Mucosa of descending colon (tissue), 3 donors: Measurements from ENCODE around the gene PITX2. TPM values are rescaled to one million over a fixed set of nuclear protein-coding genes. Genes with fewer than 3 reads are reported as not detected.

Source experiments
- ATAC-seq: fragments of 200-7000 bp; cut with Tn5 transposase; one replicate; pipeline ENCODE4 v1.9.1; 2020; ENCODE audit warnings: mild to moderate bottlenecking, moderate library complexity
- DNase-seq, 3 donors: peaks; one replicate each; pipeline ENCODE4 v3.0.0-alpha.2; 2020
- H3K36me3 ChIP-seq: fragments of 200-600 bp; one replicate; pipeline ENCODE4 v1.8.0; 2021; ENCODE audit warnings: low read depth, mild to moderate bottlenecking
- H3K4me1 ChIP-seq: fragments of 200-600 bp; one replicate; pipeline ENCODE4 v1.8.0; 2021; ENCODE audit warnings: low read depth, mild to moderate bottlenecking
- H3K4me3 ChIP-seq: fragments of 200-600 bp; one replicate; pipeline ENCODE4 v1.8.0; 2021; ENCODE audit warnings: mild to moderate bottlenecking
- H3K9me3 ChIP-seq: fragments of 200-600 bp; one replicate; pipeline ENCODE4 v1.8.0; 2021; ENCODE audit warnings: mild to moderate bottlenecking
- intact Hi-C, 2 donors: fragments of 100-400 bp; cut with DNase I in 1 of 2; cut with micrococcal nuclease in 1 of 2; formaldehyde crosslinking; loops; one replicate each; pipeline versions ENCODE4 v1.11.0 to v1.11.1; 2022; cut with DNase I, micrococcal nuclease
- total RNA-seq, 3 donors: library from RNA; stranded (reverse); fragmentation: NEBNext Ultra II Directional in 2 of 3; extraction: Animal tissue kit (Norgen Biotek cat#: 25700) in 2 of 3; gene quantifications; one replicate each; pipeline versions ENCODE4 v1.2.1 to v1.2.4, GENCODE V29; 2021 to 2023
- TF ChIP-seq, protein P1 (sequence below): fragments of 200-600 bp; IDR thresholded peaks from one replicate; pipeline ENCODE4 v1.8.0; 2022; ENCODE audit warnings: antibody characterized with exemption, mild to moderate bottlenecking
- donor health status: DM: no; HTN: no; CAD: no; lungs with moderate emphysema.
- donor health status: DM: no; HTN: no; CAD: no.
- donor health status: DM: no; HTN: yes; CAD: no.

Gene PITX2
- total RNA-seq, 3 donors from 2014 or later: 0.51 to 2.6 (median 0.81) TPM

- intact Hi-C loops: no loop called here
- H3K4me3 ChIP-seq: no peak overlapping the region
- DNase-seq (no peak), ATAC-seq (no peak)
- H3K9me3 ChIP-seq: no peaks in the 10 kb centered on the region
- TF ChIP-seq, protein P1, sequence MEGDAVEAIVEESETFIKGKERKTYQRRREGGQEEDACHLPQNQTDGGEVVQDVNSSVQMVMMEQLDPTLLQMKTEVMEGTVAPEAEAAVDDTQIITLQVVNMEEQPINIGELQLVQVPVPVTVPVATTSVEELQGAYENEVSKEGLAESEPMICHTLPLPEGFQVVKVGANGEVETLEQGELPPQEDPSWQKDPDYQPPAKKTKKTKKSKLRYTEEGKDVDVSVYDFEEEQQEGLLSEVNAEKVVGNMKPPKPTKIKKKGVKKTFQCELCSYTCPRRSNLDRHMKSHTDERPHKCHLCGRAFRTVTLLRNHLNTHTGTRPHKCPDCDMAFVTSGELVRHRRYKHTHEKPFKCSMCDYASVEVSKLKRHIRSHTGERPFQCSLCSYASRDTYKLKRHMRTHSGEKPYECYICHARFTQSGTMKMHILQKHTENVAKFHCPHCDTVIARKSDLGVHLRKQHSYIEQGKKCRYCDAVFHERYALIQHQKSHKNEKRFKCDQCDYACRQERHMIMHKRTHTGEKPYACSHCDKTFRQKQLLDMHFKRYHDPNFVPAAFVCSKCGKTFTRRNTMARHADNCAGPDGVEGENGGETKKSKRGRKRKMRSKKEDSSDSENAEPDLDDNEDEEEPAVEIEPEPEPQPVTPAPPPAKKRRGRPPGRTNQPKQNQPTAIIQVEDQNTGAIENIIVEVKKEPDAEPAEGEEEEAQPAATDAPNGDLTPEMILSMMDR: no peak
- no peaks in the 10 kb centered on the region for H3K36me3 ChIP-seq
- peaks cover 13% of the 10 kb centered on the region for H3K4me1 ChIP-seq
Measured at GRCh38 chr4:110612631-110613269, 10.1 kb downstream of the PITX2 start.

DNA sequence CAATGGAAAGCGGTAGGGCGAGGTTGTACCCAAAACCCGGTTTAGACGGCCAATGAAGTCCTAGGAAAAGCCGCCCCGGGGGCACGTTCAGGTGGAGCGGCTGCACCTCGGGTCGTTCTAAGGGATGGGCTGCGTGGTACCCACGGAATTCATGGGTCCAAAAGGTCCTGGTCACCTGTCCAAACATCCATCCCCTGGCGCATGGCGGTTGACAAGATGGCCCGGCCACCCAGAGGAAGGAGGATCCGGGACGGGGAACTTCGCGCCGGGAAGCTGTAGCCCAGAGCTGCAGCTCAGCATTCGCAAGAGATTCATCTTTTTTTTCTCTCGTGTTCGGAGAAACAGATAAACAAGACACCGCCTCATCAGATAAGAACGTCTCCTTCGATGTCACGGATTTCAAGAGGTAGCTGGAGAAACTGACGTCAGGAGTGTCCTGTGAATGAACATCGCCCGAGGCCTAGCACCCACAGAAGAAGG is 10.9 kb downstream of the PITX2 start:
- Histone ChIP-seq H3K36me3 (no peaks in the 10 kb centered on the region), H3K4me3 (no peak overlapping the region), H3K4me1 (peaks cover 13% of the 10 kb centered on the region), H3K9me3 (no peaks in the 10 kb centered on the region)
- intact Hi-C loops: no loop called here
- DNase-seq (no peak), ATAC-seq (no peak)
- TF ChIP-seq, protein P1: no peak

DNA sequence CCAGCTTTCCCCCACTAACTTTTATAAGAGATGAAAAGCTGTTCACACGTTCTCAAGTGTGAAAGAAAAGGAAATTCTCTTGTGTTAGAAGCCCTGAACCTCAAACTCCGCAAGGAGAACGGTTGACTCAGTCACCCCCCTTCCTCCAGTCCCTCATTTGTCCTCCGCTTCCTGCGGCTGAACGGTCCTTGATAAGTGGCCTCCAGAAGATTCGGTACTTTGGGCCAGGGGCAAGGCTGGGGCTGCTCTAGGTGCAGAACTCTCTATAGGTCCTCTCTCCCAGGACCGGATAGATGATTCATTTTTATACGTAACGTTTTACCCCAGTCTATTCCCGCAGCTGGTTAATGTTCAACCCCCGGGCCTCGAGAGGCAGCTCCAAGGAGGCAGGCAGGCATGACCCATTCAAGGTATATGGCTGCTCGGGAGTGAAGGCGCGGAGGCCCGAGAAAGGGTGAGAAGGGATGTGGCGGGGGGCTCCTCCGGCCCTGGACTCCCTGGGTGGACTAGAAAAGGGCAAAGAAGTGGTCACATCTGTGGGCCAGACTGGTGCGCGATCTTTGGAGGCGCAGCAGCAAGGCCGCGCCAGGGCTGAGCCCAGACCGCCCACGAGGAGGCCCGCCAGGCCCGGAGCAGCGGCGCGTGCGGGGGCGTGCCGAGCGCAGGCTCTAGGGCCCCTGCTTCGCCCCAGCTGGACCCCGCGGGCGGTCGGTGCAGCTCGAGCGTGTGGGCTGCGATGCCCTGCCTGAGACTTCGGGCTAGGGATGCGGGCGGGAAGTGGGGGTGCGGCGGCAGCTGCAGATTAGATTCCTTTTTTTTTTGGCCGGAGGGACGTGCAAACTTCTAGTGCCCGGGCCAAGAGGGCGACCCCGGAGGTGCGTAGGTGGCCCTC is 11.7 kb downstream of the PITX2 start:
- intact Hi-C loops: no loop called here
- Histone ChIP-seq H3K36me3 (no peaks in the 10 kb centered on the region), H3K4me1 (peaks cover 13% of the 10 kb centered on the region), H3K9me3 (no peaks in the 10 kb centered on the region), H3K4me3 (no peak overlapping the region)
- DNase-seq: peak in 2 of 3 donors; percentile 68 to 76
- TF ChIP-seq, protein P1: no peak
- peak; percentile 95 for ATAC-seq

DNA sequence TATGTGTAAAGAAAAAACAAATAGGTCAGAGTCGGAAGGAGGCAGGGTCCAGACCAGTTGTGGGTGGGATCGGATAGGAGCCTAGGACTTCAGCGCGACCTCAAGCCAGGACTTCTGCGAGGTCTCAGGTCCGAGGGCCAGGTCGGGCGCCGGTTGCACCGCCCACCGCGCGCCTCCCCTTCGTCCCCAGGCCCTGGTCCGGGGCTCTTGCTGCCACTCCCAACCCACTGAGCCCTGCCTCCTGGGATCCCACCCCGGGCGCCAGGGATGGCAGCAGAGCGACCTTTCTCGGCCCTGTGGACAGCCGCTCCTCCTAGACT is 12.3 kb downstream of the PITX2 start:
- intact Hi-C loops: no loop called here
- no peak overlapping the region for H3K4me3 ChIP-seq
- H3K36me3 ChIP-seq: no peaks in the 10 kb centered on the region
- ATAC-seq (no peak), DNase-seq (peak in 1 of 3 donors; percentile 24)
- H3K9me3 ChIP-seq: no peaks in the 10 kb centered on the region
- TF ChIP-seq, protein P1: no peak
- H3K4me1 ChIP-seq: peaks cover 13% of the 10 kb centered on the region

DNA sequence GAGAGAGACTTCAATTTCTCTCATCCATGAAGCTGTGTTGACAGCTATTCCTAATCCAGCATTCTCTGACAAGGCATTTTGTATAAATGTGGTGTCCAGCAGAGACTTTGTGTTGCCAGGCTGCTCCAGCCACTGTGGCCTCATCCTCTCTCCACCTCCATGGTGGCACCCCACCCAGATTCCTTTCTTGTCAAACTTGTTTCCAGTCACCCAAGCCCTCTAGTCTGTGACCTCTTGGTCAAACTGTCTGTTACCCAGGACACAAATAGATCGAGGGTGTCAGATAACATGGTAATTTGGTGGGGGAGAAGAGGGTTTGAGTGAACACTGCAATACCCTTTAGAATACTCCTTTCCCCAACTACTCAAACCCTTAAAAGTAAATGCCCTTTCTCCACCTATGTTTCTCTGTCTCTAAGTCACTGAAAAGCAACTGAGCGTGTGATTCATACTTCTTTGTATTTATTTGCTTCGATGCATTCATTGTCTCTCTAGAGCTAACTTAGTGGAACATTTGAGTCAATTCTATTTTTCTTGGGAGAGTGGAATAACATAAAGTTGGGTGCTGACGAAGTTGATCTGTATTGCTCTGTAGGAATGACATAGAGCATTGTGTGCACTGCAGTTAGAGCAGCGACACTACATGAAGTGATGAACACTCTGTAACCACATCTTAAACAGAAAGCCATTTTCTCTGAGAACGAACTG is 13.7 kb downstream of the PITX2 start:
- ATAC-seq (no peak), DNase-seq (no peak)
- H3K4me1 ChIP-seq: peaks cover 13% of the 10 kb centered on the region
- TF ChIP-seq, protein P1: no peak
- intact Hi-C loops: no loop called here
- no peaks in the 10 kb centered on the region for H3K36me3 ChIP-seq
- H3K4me3 ChIP-seq: no peak overlapping the region
- H3K9me3 ChIP-seq: no peaks in the 10 kb centered on the region
